Activated T-helper 2 cell treated with anti-CD3 and anti-CD28 coated beads, Interferon-gamma antibody, Interleukin-2, Interleukin-4, amounts not matched to agents 10 μg/mL and 5 μg/mL and 100 μg/mL, durations not matched to agents 14 hours and 24 hours and 36 hours (primary cell): ENCODE data around the gene XRRA1. TPM values are rescaled to one million over a fixed set of nuclear protein-coding genes. Genes with fewer than 3 reads are reported as not detected.

Experiments used
- DNase-seq: peaks from one replicate; pipeline ENCODE4 v3.0.0; 2021; ENCODE audit warnings: low spot score
- H3K27ac Mint-ChIP-seq: one replicate; pipeline ENCODE4 v1.8.0; 2021; ENCODE audit warnings: mixed read lengths
- H3K27me3 Mint-ChIP-seq: one replicate; pipeline ENCODE4 v1.8.0; 2021; ENCODE audit warnings: low read depth, mixed read lengths
- H3K36me3 Mint-ChIP-seq: one replicate; pipeline ENCODE4 v1.8.0; 2021; ENCODE audit warnings: low read depth, mixed read lengths
- H3K4me1 Mint-ChIP-seq: one replicate; pipeline ENCODE4 v1.8.0; 2021; ENCODE audit warnings: low read depth, mixed read lengths
- H3K4me3 Mint-ChIP-seq: one replicate; pipeline ENCODE4 v1.8.0; 2021; ENCODE audit warnings: low read depth, mild to moderate bottlenecking, moderate library complexity, mixed read lengths
- H3K9me3 Mint-ChIP-seq: one replicate; pipeline ENCODE4 v1.8.0; 2021; ENCODE audit warnings: mixed read lengths
- intact Hi-C: fragments of 100-400 bp; cut with micrococcal nuclease; formaldehyde crosslinking; loops from one replicate; pipeline ENCODE4 v1.15.1; 2023
- total RNA-seq: library from RNA; stranded (reverse); gene quantifications from 2 replicates; pipeline ENCODE4 v1.2.3, GENCODE V29; 2022

XRRA1 gene
- total RNA-seq, 1 donor from 2014 or later, result 10.7 TPM

- intact Hi-C loops, result no loop called here
- Mint-ChIP-seq H3K4me1 (no peaks in the 10 kb centered on the region), H3K4me3 (no peak overlapping the region), H3K36me3 (peaks cover 93% of the 10 kb centered on the region), H3K27ac (no peak overlapping the region), H3K27me3 (no peaks in the 10 kb centered on the region), H3K9me3 (peaks cover 88% of the 10 kb centered on the region)
- no peak for DNase-seq
Measured at GRCh38 chr11:74866557-74866956, 82.3 kb downstream of the XRRA1 start.

- Mint-ChIP-seq H3K4me3 (no peak overlapping the region), H3K36me3 (peaks cover 92% of the 10 kb centered on the region), H3K4me1 (no peaks in the 10 kb centered on the region), H3K27ac (no peak overlapping the region), H3K27me3 (no peaks in the 10 kb centered on the region), H3K9me3 (peaks cover 70% of the 10 kb centered on the region)
- intact Hi-C loops, result no loop called here
- DNase-seq, result no peak
Measured at GRCh38 chr11:74863410-74863809, 85.5 kb downstream of the XRRA1 start.

GRCh38 chr11:74860743-74861142 lies 88.1 kb downstream of the XRRA1 start:
- no peak for DNase-seq
- Mint-ChIP-seq H3K27ac (no peak overlapping the region), H3K4me3 (no peak overlapping the region), H3K36me3 (peaks cover 84% of the 10 kb centered on the region), H3K4me1 (no peaks in the 10 kb centered on the region), H3K9me3 (peaks cover 45% of the 10 kb centered on the region), H3K27me3 (no peaks in the 10 kb centered on the region)
- intact Hi-C loops, result no loop called here

GRCh38 chr11:74853223-74853622 lies 95.7 kb downstream of the XRRA1 start:
- Mint-ChIP-seq H3K4me1 (no peaks in the 10 kb centered on the region), H3K36me3 (peaks cover 48% of the 10 kb centered on the region), H3K9me3 (no peaks in the 10 kb centered on the region), H3K27me3 (no peaks in the 10 kb centered on the region), H3K4me3 (no peak overlapping the region), H3K27ac (no peak overlapping the region)
- intact Hi-C loops, result no loop called here
- DNase-seq, result no peak

GRCh38 chr11:74849525-74850391 lies 99.1 kb downstream of the XRRA1 start:
- H3K9me3 Mint-ChIP-seq, result no peaks in the 10 kb centered on the region
- H3K27me3 Mint-ChIP-seq, result no peaks in the 10 kb centered on the region
- H3K4me1 Mint-ChIP-seq, result peaks cover 3% of the 10 kb centered on the region
- H3K27ac Mint-ChIP-seq, result no peak overlapping the region
- H3K4me3 Mint-ChIP-seq, result no peak overlapping the region
- intact Hi-C loops, result no loop called here
- peaks cover 38% of the 10 kb centered on the region for H3K36me3 Mint-ChIP-seq
- DNase-seq, result no peak

- no peak overlapping the region for H3K27ac Mint-ChIP-seq
- H3K4me1 Mint-ChIP-seq, result peaks cover 3% of the 10 kb centered on the region
- intact Hi-C loops, result no loop called here
- H3K9me3 Mint-ChIP-seq, result no peaks in the 10 kb centered on the region
- DNase-seq, result no peak
- no peak overlapping the region for H3K4me3 Mint-ChIP-seq
- no peaks in the 10 kb centered on the region for H3K27me3 Mint-ChIP-seq
- peaks cover 36% of the 10 kb centered on the region for H3K36me3 Mint-ChIP-seq
Measured at GRCh38 chr11:74847895-74848294, 101.0 kb downstream of the XRRA1 start.

GRCh38 chr11:74847395-74847794 lies 101.5 kb downstream of the XRRA1 start:
- intact Hi-C loops, result no loop called here
- H3K27ac Mint-ChIP-seq, result no peak overlapping the region
- DNase-seq, result no peak
- H3K36me3 Mint-ChIP-seq, result peaks cover 38% of the 10 kb centered on the region
- H3K27me3 Mint-ChIP-seq, result no peaks in the 10 kb centered on the region
- no peaks in the 10 kb centered on the region for H3K9me3 Mint-ChIP-seq
- H3K4me1 Mint-ChIP-seq, result peaks cover 3% of the 10 kb centered on the region
- no peak overlapping the region for H3K4me3 Mint-ChIP-seq

GRCh38 chr11:74846770-74847169 lies 102.1 kb downstream of the XRRA1 start:
- no peak for DNase-seq
- no peaks in the 10 kb centered on the region for H3K9me3 Mint-ChIP-seq
- H3K27ac Mint-ChIP-seq, result no peak overlapping the region
- no peaks in the 10 kb centered on the region for H3K27me3 Mint-ChIP-seq
- intact Hi-C loops, result no loop called here
- H3K36me3 Mint-ChIP-seq, result peaks cover 36% of the 10 kb centered on the region
- H3K4me3 Mint-ChIP-seq, result no peak overlapping the region
- H3K4me1 Mint-ChIP-seq, result peaks cover 3% of the 10 kb centered on the region

GRCh38 chr11:74845978-74846517 lies 102.8 kb downstream of the XRRA1 start:
- peaks cover 39% of the 10 kb centered on the region for H3K36me3 Mint-ChIP-seq
- H3K9me3 Mint-ChIP-seq, result no peaks in the 10 kb centered on the region
- H3K4me1 Mint-ChIP-seq, result peaks cover 3% of the 10 kb centered on the region
- intact Hi-C loops, result no loop called here
- H3K4me3 Mint-ChIP-seq, result no peak overlapping the region
- no peak for DNase-seq
- H3K27ac Mint-ChIP-seq, result no peak overlapping the region
- H3K27me3 Mint-ChIP-seq, result no peaks in the 10 kb centered on the region

GRCh38 chr11:74844865-74845264 lies 104.0 kb downstream of the XRRA1 start:
- Mint-ChIP-seq H3K9me3 (no peaks in the 10 kb centered on the region), H3K27me3 (no peaks in the 10 kb centered on the region), H3K27ac (no peak overlapping the region), H3K4me1 (peaks cover 3% of the 10 kb centered on the region), H3K36me3 (peaks cover 41% of the 10 kb centered on the region), H3K4me3 (no peak overlapping the region)
- no peak for DNase-seq
- intact Hi-C loops, result no loop called here

- no peak overlapping the region for H3K27ac Mint-ChIP-seq
- peaks cover 5% of the 10 kb centered on the region for H3K4me1 Mint-ChIP-seq
- no peaks in the 10 kb centered on the region for H3K9me3 Mint-ChIP-seq
- no peak for DNase-seq
- peaks cover 46% of the 10 kb centered on the region for H3K36me3 Mint-ChIP-seq
- H3K4me3 Mint-ChIP-seq, result no peak overlapping the region
- intact Hi-C loops, result no loop called here
- no peaks in the 10 kb centered on the region for H3K27me3 Mint-ChIP-seq
Measured at GRCh38 chr11:74844072-74844471, 104.8 kb downstream of the XRRA1 start.

GRCh38 chr11:74842967-74843366 lies 105.9 kb downstream of the XRRA1 start:
- H3K4me3 Mint-ChIP-seq, result no peak overlapping the region
- H3K4me1 Mint-ChIP-seq, result peaks cover 7% of the 10 kb centered on the region
- no peaks in the 10 kb centered on the region for H3K27me3 Mint-ChIP-seq
- intact Hi-C loops, result no loop called here
- H3K36me3 Mint-ChIP-seq, result peaks cover 47% of the 10 kb centered on the region
- H3K27ac Mint-ChIP-seq, result no peak overlapping the region
- no peaks in the 10 kb centered on the region for H3K9me3 Mint-ChIP-seq
- no peak for DNase-seq

- no peaks in the 10 kb centered on the region for H3K27me3 Mint-ChIP-seq
- H3K27ac Mint-ChIP-seq, result no peak overlapping the region
- H3K36me3 Mint-ChIP-seq, result peaks cover 57% of the 10 kb centered on the region
- DNase-seq, result no peak
- no peaks in the 10 kb centered on the region for H3K9me3 Mint-ChIP-seq
- H3K4me1 Mint-ChIP-seq, result peaks cover 4% of the 10 kb centered on the region
- no peak overlapping the region for H3K4me3 Mint-ChIP-seq
- intact Hi-C loops, result no loop called here
Measured at GRCh38 chr11:74840486-74840885, 108.4 kb downstream of the XRRA1 start.
